GM23248 (cell line): Measurements from ENCODE around the gene HABP4. TPM values are rescaled to one million over a fixed set of nuclear protein-coding genes. Genes with fewer than 3 reads are reported as not detected.
A peak's percentile ranks its signal among the peaks of the same experiment; 100 is the strongest.

Experiments used
- DNase-seq: peaks from one replicate; pipeline ENCODE4 v3.0.0-alpha.2; 2015
- H2AFZ ChIP-seq: fragments of 200-600 bp; sonication (generic); 2 replicates; pipeline ENCODE4 v1.6.1; 2016; ENCODE audit warnings: antibody characterized with exemption
- H3F3A ChIP-seq: fragments of 200-600 bp; sonication (generic); 2 replicates; pipeline ENCODE4 v1.6.1; 2016; ENCODE audit warnings: mild to moderate bottlenecking, antibody characterized with exemption, mixed run types; ENCODE audit not compliant: insufficient read depth
- H3K27ac ChIP-seq: fragments of 200-600 bp; sonication (generic); 2 replicates; pipeline ENCODE4 v1.5.1; 2016; ENCODE audit warnings: mild to moderate bottlenecking
- H3K27me3 ChIP-seq: fragments of 200-600 bp; sonication (generic); replicated peaks from 2 replicates; pipeline ENCODE4 v1.6.1; 2016; ENCODE audit warnings: mild to moderate bottlenecking; ENCODE audit not compliant: insufficient read depth
- H3K36me3 ChIP-seq: fragments of 200-600 bp; sonication (generic); 2 replicates; pipeline ENCODE4 v1.6.1; 2016; ENCODE audit warnings: low read depth, mild to moderate bottlenecking
- H3K4me1 ChIP-seq: fragments of 200-600 bp; sonication (generic); 2 replicates; pipeline ENCODE4 v1.6.1; 2016; ENCODE audit warnings: mild to moderate bottlenecking; ENCODE audit not compliant: insufficient read depth
- H3K4me2 ChIP-seq: fragments of 200-600 bp; sonication (generic); one replicate; pipeline ENCODE4 v1.6.1; 2016; ENCODE audit warnings: mild to moderate bottlenecking; ENCODE audit not compliant: unreplicated experiment
- H3K4me3 ChIP-seq: fragments of 200-600 bp; sonication (generic); 2 replicates; pipeline ENCODE4 v1.5.1; 2016; ENCODE audit warnings: mild to moderate bottlenecking
- H3K79me2 ChIP-seq: fragments of 200-600 bp; sonication (generic); 2 replicates; pipeline ENCODE4 v1.6.1; 2016; ENCODE audit warnings: mild to moderate bottlenecking; ENCODE audit not compliant: insufficient read depth
- H3K9ac ChIP-seq: fragments of 200-600 bp; sonication (generic); 2 replicates; pipeline ENCODE4 v1.6.1; 2016; ENCODE audit warnings: mild to moderate bottlenecking
- H3K9me2 ChIP-seq: fragments of 200-600 bp; sonication (generic); 2 replicates; pipeline ENCODE4 v1.6.1; 2016; ENCODE audit warnings: mixed run types, mild to moderate bottlenecking, moderate library complexity; ENCODE audit not compliant: insufficient read depth
- H3K9me3 ChIP-seq: fragments of 200-600 bp; sonication (generic); one replicate; pipeline ENCODE4 v1.6.1; 2017; ENCODE audit warnings: low read depth
- H4K20me1 ChIP-seq: fragments of 200-600 bp; sonication (generic); 2 replicates; pipeline ENCODE4 v1.6.0; 2016; ENCODE audit not compliant: insufficient read depth
- EZH2 ChIP-seq: fragments of 200-600 bp; sonication (generic); IDR thresholded peaks from 2 replicates; pipeline ENCODE4 v1.6.1; 2018; ENCODE audit warnings: antibody characterized with exemption, mild to moderate bottlenecking; ENCODE audit not compliant: insufficient read depth, poor library complexity, severe bottlenecking
- EZH2phosphoT487 ChIP-seq: fragments of 200-600 bp; sonication (generic); IDR thresholded peaks from 2 replicates; pipeline ENCODE4 v1.6.1; 2018; ENCODE audit warnings: antibody characterized with exemption, moderate library complexity, mild to moderate bottlenecking, low read depth; ENCODE audit not compliant: insufficient read depth
- WGBS, 2 experiments: methylation state at CpG; one replicate each; pipeline ENCODE4 v1.1.6; 2015 to 2017; ENCODE audit warnings: low lambda C conversion rate in 2 of 2, low coverage in 1 of 2; ENCODE audit errors: missing lambda C conversion rate in 2 of 2; 5-methylcytosine and 5-hydroxymethylcytosine counted together
- in situ Hi-C: fragments of 300-500 bp; cut with MboI; formaldehyde crosslinking; loops from 2 replicates; pipeline ENCODE4 v1.15.0; 2020
- polyA plus RNA-seq: library from polyadenylated mRNA; unstranded; fragments of >200 nt; fragmentation: Nextera tagmentation; extraction: Ambion mirVana; gene quantifications from 2 replicates; pipeline ENCODE4 v1.2.1, GENCODE V29; 2016
- total RNA-seq: library from RNA; depleted of rRNA; stranded (reverse); fragments of >200 nt; shearing (Covaris generic); gene quantifications from 2 replicates; pipeline ENCODE4 v1.2.3, GENCODE V29; 2014

Gene HABP4
- total and polyA plus RNA-seq, 2 experiments from 2014 or later = 13.2 to 17.2 TPM

GRCh38 chr9:96492993-96493531 is 43.1 kb downstream of the HABP4 start:
- 0 out of 2 replicates have a peak, but pooled peaks cover 9% of the 10 kb centered on the region for H3F3A ChIP-seq
- no peak overlapping the region for H3K27ac ChIP-seq
- no peak for DNase-seq
- H3K36me3 ChIP-seq = peaks cover 6% of the 10 kb centered on the region; the same call in 1 of the 2 replicates
- no peaks in the 10 kb centered on the region for H3K9me3 ChIP-seq
- no peaks in the 10 kb centered on the region for H3K79me2 ChIP-seq
- no peak overlapping the region for H3K4me2 ChIP-seq
- TF ChIP-seq EZH2 (no peak), EZH2phosphoT487 (no peak)
- no peaks in the 10 kb centered on the region for H3K27me3 ChIP-seq
- H4K20me1 ChIP-seq = no peaks in the 10 kb centered on the region
- no peaks in the 10 kb centered on the region for H3K4me1 ChIP-seq
- in situ Hi-C loops = no loop called here
- no peak overlapping the region for H3K9ac ChIP-seq
- no peak overlapping the region for H2AFZ ChIP-seq
- no peak overlapping the region for H3K4me3 ChIP-seq
- WGBS, 2 experiments = 91 to 94% methylated on average over 12 of the region's 12 CpGs
- H3K9me2 ChIP-seq = no peaks in the 10 kb centered on the region

DNA sequence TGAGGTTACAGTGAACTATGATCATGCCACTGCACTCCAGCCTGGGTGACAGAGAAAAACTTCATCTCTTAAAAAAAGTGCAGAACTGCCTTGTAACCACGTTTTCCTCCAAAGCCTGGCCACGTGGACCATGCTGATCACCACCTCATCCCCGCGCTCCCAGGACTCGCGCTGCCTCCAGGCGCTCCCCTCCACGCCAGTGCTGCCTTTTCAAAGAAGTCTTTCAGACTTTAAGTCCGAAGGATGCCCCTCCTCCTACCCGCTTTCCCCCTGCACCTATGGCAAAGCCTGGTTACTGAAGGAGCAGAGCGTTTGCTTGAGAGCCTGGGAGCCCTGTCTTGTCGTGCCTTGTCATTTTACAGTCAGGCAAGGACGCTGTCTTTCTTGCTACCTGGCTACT is 43.8 kb downstream of the HABP4 start:
- H3K79me2 ChIP-seq = no peaks in the 10 kb centered on the region
- 0 out of 2 replicates have a peak, but pooled peaks cover 9% of the 10 kb centered on the region for H3F3A ChIP-seq
- H3K9ac ChIP-seq = no peak overlapping the region
- no peak for TF ChIP-seq EZH2
- TF ChIP-seq EZH2phosphoT487 = no peak
- no peaks in the 10 kb centered on the region for H3K9me2 ChIP-seq
- no peaks in the 10 kb centered on the region for H3K27me3 ChIP-seq
- H3K4me3 ChIP-seq = no peak overlapping the region
- H3K4me1 ChIP-seq = no peaks in the 10 kb centered on the region
- in situ Hi-C loops = no loop called here
- H3K27ac ChIP-seq = no peak overlapping the region
- H3K36me3 ChIP-seq = peaks cover 6% of the 10 kb centered on the region; the same call in 1 of the 2 replicates
- H2AFZ ChIP-seq = no peak overlapping the region
- H3K4me2 ChIP-seq = no peak overlapping the region
- no peak for DNase-seq
- no peaks in the 10 kb centered on the region for H3K9me3 ChIP-seq
- no peaks in the 10 kb centered on the region for H4K20me1 ChIP-seq
- WGBS, 2 experiments = 92 to 93% methylated on average over 13 of the region's 13 CpGs

- WGBS, 2 experiments = 68 to 79% methylated on average over 5 to 8 of the region's 8 CpGs
- no peaks in the 10 kb centered on the region for H3K9me2 ChIP-seq
- H4K20me1 ChIP-seq = no peaks in the 10 kb centered on the region
- no peak overlapping the region for H3K9ac ChIP-seq
- peaks cover 6% of the 10 kb centered on the region; the same call in 1 of the 2 replicates for H3K36me3 ChIP-seq
- H3K79me2 ChIP-seq = no peaks in the 10 kb centered on the region
- H3K27ac ChIP-seq = no peak overlapping the region
- no peak overlapping the region for H2AFZ ChIP-seq
- in situ Hi-C loops = no loop called here
- 0 out of 2 replicates have a peak, but pooled peaks cover 9% of the 10 kb centered on the region for H3F3A ChIP-seq
- DNase-seq = no peak
- H3K4me2 ChIP-seq = no peak overlapping the region
- no peaks in the 10 kb centered on the region for H3K27me3 ChIP-seq
- no peaks in the 10 kb centered on the region for H3K9me3 ChIP-seq
- no peak overlapping the region for H3K4me3 ChIP-seq
- H3K4me1 ChIP-seq = no peaks in the 10 kb centered on the region
- TF ChIP-seq EZH2phosphoT487 = no peak
- TF ChIP-seq EZH2 = no peak
Observed at GRCh38 chr9:96494215-96494800, 44.3 kb downstream of the HABP4 start.

DNA sequence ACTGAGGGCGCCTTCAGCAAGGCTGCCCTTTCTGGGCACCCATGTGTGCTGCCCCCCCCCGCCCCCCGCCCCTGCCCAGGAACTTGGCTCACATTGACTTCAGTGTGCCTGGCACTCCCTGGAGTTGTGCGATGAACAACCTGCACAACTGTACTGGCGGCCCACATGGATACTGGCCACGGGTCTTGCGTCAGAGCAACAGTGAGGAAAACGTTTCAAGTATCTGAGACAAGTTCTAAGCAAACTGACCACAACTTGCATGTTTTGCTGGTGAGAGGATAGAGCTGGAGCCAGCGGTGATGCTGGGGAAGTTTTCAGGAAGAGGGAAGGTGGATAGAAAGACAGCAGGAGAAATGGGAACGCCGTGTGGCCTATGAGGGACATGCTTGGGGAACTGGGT is 45.4 kb downstream of the HABP4 start:
- TF ChIP-seq EZH2phosphoT487 (no peak), EZH2 (no peak)

More for the DNA sequence above, 45.4 kb downstream of the HABP4 start:
- Histone ChIP-seq H3K4me2 (no peak overlapping the region), H4K20me1 (no peaks in the 10 kb centered on the region), H3K9ac (no peak overlapping the region), H3F3A (peaks cover 14% of the 10 kb centered on the region; the same call in 1 of the 2 replicates), H3K9me2 (no peaks in the 10 kb centered on the region), H3K36me3 (peaks cover 2% of the 10 kb centered on the region; the same call in 1 of the 2 replicates), H3K27me3 (no peaks in the 10 kb centered on the region), H3K27ac (no peak overlapping the region), H3K79me2 (no peaks in the 10 kb centered on the region), H3K4me1 (no peaks in the 10 kb centered on the region), H3K4me3 (no peak overlapping the region), H2AFZ (no peak overlapping the region), H3K9me3 (no peaks in the 10 kb centered on the region)
- 81 to 84% methylated on average over 11 of the region's 11 CpGs for WGBS, 2 experiments
- in situ Hi-C loops = no loop called here
- peak; percentile 79 for DNase-seq
